NCI-H187 (cell line): ENCODE measurements around the gene AGRP.

Experiments
- DNase-seq, 2 experiments: peaks; one replicate each; lab custom pipeline; 2025; lab: John Stamatoyannopoulos, UW

Gene AGRP

GRCh38 chr16:67463059-67463458, 20.3 kb downstream of the AGRP start:
- no peak for DNase-seq

GRCh38 chr16:67462279-67462655, 21.1 kb downstream of the AGRP start:
- DNase-seq, result no peak

- no peak for DNase-seq
Observed at GRCh38 chr16:67461600-67462278, 21.6 kb downstream of the AGRP start.

- DNase-seq, result no peak
Observed at GRCh38 chr16:67460961-67461360, 22.4 kb downstream of the AGRP start.

GRCh38 chr16:67460168-67460567, 23.2 kb downstream of the AGRP start:
- DNase-seq, result no peak

- no peak for DNase-seq
Observed at GRCh38 chr16:67459861-67460150, 23.5 kb downstream of the AGRP start.

- DNase-seq, result no peak
Observed at GRCh38 chr16:67459066-67459860, 24.1 kb downstream of the AGRP start.

- no peak for DNase-seq
Observed at GRCh38 chr16:67458121-67458641, 25.2 kb downstream of the AGRP start.

GRCh38 chr16:67457611-67458010, 25.7 kb downstream of the AGRP start:
- no peak for DNase-seq

GRCh38 chr16:67456391-67457081, 26.8 kb downstream of the AGRP start:
- no peak for DNase-seq

- no peak for DNase-seq
Observed at GRCh38 chr16:67454852-67455251, 28.5 kb downstream of the AGRP start.

GRCh38 chr16:67454104-67454503, 29.2 kb downstream of the AGRP start:
- DNase-seq, result no peak

- no peak for DNase-seq
Observed at GRCh38 chr16:67451704-67452435, 31.5 kb downstream of the AGRP start.

GRCh38 chr16:67451061-67451703, 32.2 kb downstream of the AGRP start:
- DNase-seq, result no peak

- no peak for DNase-seq
Observed at GRCh38 chr16:67449739-67450138, 33.6 kb downstream of the AGRP start.

GRCh38 chr16:67449336-67449735, 34.0 kb downstream of the AGRP start:
- no peak for DNase-seq

- DNase-seq, result no peak
Observed at GRCh38 chr16:67448580-67448979, 34.8 kb downstream of the AGRP start.

- no peak for DNase-seq
Observed at GRCh38 chr16:67447508-67448076, 35.8 kb downstream of the AGRP start.

GRCh38 chr16:67446968-67447507, 36.3 kb downstream of the AGRP start:
- no peak for DNase-seq

GRCh38 chr16:67445913-67446907, 37.1 kb downstream of the AGRP start:
- no peak for DNase-seq
